ENCODE data around the gene P2RX1.

DNA sequence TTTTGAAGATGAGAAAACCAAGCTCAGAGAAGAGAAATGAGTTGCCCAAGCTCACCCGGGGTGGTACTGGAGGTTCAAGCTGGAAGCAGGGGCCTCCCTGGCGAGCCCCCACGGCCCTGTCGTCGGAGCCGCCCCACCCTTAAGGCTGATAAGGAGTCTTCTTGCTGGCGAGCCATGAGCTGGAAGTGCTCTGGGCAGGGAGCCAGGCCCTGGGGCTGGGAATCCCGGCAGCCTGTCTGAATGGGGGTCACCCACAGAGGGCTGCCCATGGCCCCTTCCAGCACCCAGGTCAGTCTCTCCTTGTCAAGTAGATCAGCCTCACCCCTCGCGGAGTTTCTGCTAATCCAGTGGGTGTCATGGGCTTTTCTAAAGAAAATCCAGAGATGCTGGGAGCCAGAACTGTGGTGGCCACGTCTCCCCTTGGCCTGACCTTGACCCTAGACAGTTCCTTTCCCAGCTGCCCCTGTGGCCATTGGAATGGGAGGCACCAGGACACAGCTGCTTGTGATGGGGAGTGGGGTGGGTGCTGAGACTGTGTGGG is 1.2 kb upstream of the P2RX1 start:
- TF ChIP-seq, protein P1, sequence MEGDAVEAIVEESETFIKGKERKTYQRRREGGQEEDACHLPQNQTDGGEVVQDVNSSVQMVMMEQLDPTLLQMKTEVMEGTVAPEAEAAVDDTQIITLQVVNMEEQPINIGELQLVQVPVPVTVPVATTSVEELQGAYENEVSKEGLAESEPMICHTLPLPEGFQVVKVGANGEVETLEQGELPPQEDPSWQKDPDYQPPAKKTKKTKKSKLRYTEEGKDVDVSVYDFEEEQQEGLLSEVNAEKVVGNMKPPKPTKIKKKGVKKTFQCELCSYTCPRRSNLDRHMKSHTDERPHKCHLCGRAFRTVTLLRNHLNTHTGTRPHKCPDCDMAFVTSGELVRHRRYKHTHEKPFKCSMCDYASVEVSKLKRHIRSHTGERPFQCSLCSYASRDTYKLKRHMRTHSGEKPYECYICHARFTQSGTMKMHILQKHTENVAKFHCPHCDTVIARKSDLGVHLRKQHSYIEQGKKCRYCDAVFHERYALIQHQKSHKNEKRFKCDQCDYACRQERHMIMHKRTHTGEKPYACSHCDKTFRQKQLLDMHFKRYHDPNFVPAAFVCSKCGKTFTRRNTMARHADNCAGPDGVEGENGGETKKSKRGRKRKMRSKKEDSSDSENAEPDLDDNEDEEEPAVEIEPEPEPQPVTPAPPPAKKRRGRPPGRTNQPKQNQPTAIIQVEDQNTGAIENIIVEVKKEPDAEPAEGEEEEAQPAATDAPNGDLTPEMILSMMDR (conservative IDR thresholded peaks at IDR 0.05; ENCODE audit: low read depth, low read length) = no peak
- TF ChIP-seq POLR2A (IDR thresholded peaks at IDR 0.05; ENCODE audit: low read depth, low read length) (no peak), RFX5 (IDR thresholded peaks at IDR 0.05; ENCODE audit: low read depth, low read length) (no peak)
